Mucosa of stomach (tissue), 1 donor: Measurements from ENCODE around the gene SLC1A4.
A peak's percentile ranks its signal among the peaks of the same experiment; 100 is the strongest.

Experiments
- H3K27me3 ChIP-seq: one replicate; pipeline ENCODE4 v1.7.0; 2013; ENCODE audit warnings: mild to moderate bottlenecking, low read length; ENCODE audit not compliant: control insufficient read depth, insufficient read depth
- H3K36me3 ChIP-seq: one replicate; pipeline ENCODE4 v1.7.0; 2013; ENCODE audit warnings: low read length; ENCODE audit not compliant: control insufficient read depth, insufficient read depth
- H3K4me1 ChIP-seq: one replicate; pipeline ENCODE4 v1.7.0; 2013; ENCODE audit warnings: mild to moderate bottlenecking, low read length; ENCODE audit not compliant: control insufficient read depth, insufficient read depth
- H3K4me3 ChIP-seq: one replicate; pipeline ENCODE4 v1.7.0; 2013; ENCODE audit warnings: low read length
- H3K9ac ChIP-seq: one replicate; pipeline ENCODE4 v1.7.0; 2013; ENCODE audit warnings: mild to moderate bottlenecking, low read length, moderate library complexity
- H3K9me3 ChIP-seq: one replicate; pipeline ENCODE4 v1.7.0; 2013; ENCODE audit warnings: mild to moderate bottlenecking, low read length, moderate library complexity; ENCODE audit not compliant: control insufficient read depth
- donor health status: Pancreatic carcinoma.

The SLC1A4 gene

GRCh38 chr2:64989126-64989981 is at the start of gene SLC1A4:
TSS of gene SLC1A4 (plus strand) at chr2:64989399. CDS start at chr2:64989644, 245 bp downstream.
- no peaks in the 10 kb centered on the region for H3K9me3 ChIP-seq
- H3K4me3 ChIP-seq, result peak within 1 kb of the TSS; percentile 70
- H3K9ac ChIP-seq, result peak within 1 kb of the TSS; percentile 75
- H3K36me3 ChIP-seq, result no peaks in the 10 kb centered on the region
- H3K27me3 ChIP-seq, result no peaks in the 10 kb centered on the region
- peaks cover 14% of the 10 kb centered on the region for H3K4me1 ChIP-seq

DNA sequence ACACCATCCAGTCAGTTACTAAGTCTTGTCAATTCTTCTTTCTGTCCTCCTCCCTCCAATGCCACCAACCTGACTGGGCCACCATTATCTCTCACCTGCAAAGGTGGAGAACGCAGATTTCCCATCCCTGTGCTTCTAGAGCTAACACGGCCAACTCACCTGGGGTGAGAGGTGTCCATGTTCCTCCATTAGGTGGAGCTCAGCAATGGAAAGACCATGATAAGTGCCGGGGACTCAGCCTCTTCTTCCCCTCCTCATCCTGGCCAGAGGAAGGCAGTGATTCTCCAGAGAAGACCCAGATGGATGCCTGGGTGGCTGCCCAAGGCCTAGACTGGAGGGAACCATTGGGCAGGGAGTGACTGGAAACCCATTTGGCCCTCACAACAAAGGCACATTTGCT is 48.1 kb upstream of the SLC1A4 start:
- no peaks in the 10 kb centered on the region for H3K27me3 ChIP-seq

DNA sequence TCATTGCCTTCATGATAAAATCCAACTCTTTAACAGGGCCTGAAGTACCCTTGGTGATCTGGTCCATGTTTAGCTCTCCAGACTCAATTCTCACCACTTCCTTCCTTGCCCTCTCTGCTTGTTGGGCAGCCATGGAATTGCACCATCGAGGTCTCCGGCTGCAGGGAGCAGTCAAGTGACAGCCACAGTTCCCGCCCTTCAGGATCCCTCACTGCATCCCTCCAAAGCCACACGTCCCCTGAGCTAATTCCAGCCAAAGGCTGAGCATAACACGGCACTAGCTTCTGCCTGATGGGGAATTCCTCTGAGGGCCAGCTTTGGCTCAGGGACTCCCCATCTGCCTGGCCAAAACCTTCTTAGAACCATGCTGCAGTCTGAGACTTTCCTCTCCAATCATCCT is 47.4 kb upstream of the SLC1A4 start:
- Histone ChIP-seq H3K27me3 (no peaks in the 10 kb centered on the region), H3K4me1 (peaks cover 10% of the 10 kb centered on the region), H3K4me3 (no peak overlapping the region), H3K9ac (no peak overlapping the region), H3K36me3 (no peaks in the 10 kb centered on the region), H3K9me3 (no peaks in the 10 kb centered on the region)

More for the DNA sequence above, 48.1 kb upstream of the SLC1A4 start:
- no peaks in the 10 kb centered on the region for H3K9me3 ChIP-seq
- no peaks in the 10 kb centered on the region for H3K36me3 ChIP-seq
- peaks cover 10% of the 10 kb centered on the region for H3K4me1 ChIP-seq
- no peak overlapping the region for H3K4me3 ChIP-seq
- H3K9ac ChIP-seq, result no peak overlapping the region

GRCh38 chr2:64942693-64943092 is 46.5 kb upstream of the SLC1A4 start:
- no peak overlapping the region for H3K4me3 ChIP-seq
- no peaks in the 10 kb centered on the region for H3K9me3 ChIP-seq
- H3K9ac ChIP-seq, result no peak overlapping the region
- peaks cover 10% of the 10 kb centered on the region for H3K4me1 ChIP-seq
- H3K27me3 ChIP-seq, result no peaks in the 10 kb centered on the region
- no peaks in the 10 kb centered on the region for H3K36me3 ChIP-seq

- H3K27me3 ChIP-seq, result no peaks in the 10 kb centered on the region
- H3K36me3 ChIP-seq, result no peaks in the 10 kb centered on the region
- no peak overlapping the region for H3K9ac ChIP-seq
- H3K4me3 ChIP-seq, result no peak overlapping the region
- no peaks in the 10 kb centered on the region for H3K9me3 ChIP-seq
- H3K4me1 ChIP-seq, result peaks cover 10% of the 10 kb centered on the region
Measured at GRCh38 chr2:64943387-64944150, 45.6 kb upstream of the SLC1A4 start.

DNA sequence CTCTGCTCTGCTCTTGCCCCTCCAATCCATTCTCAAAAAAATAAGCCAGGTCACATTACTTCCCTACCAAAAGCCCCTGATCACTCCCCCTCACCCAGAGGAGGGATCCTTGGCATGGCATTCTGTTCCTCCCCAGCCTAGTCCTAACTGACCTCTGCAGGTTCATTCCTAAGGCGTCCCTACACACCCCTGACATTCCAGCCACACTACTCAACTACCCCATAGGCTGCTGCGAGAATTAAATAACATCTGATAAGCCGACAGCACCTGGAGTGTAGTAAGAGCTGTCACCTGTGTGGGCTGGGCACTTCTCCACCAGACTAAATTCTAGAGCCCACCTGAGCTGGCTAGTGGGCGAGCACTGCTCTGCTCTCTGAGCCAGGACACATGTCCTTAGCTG is 44.7 kb upstream of the SLC1A4 start:
- no peak overlapping the region for H3K4me3 ChIP-seq
- H3K36me3 ChIP-seq, result no peaks in the 10 kb centered on the region
- peaks cover 10% of the 10 kb centered on the region for H3K4me1 ChIP-seq
- H3K9me3 ChIP-seq, result no peaks in the 10 kb centered on the region
- no peaks in the 10 kb centered on the region for H3K27me3 ChIP-seq
- H3K9ac ChIP-seq, result no peak overlapping the region

DNA sequence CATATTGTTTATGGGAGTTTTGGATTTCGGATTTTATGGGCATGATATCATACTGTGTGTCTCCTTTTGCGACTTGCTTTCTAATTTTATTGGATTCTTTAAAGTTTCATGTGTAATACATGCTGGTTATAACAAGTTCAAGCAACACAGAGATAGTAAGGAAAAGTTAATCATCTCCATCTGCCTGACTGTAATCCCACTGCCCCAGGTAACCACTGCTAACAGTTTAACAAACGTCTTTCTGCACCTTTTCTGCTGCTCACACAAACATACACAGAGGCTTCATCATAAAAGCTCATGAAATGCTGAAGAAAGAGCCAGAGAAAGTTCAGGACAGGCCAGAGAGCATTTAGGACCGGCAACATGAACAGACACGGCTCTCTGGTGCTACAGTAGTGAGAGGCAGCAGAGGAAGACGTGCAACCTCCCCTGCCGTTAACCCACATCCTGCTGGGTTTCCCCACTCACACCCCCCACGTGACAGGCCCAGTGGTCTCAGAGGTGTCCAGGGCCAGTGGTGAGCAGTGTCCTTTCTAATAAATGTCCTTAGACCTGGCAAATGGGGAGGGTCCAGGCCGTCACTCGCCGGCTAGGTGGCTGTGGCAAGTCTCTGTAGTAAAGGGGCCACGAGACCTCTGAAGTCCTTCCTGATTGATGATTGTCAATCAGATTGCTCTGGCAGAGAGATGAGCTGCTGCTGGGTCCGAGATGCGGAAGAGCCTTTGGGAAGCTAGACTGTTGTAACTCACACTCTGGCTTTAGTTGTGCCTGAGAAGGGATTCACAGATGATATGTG is 43.0 kb upstream of the SLC1A4 start:
- Histone ChIP-seq H3K4me1 (peaks cover 10% of the 10 kb centered on the region), H3K4me3 (no peak overlapping the region), H3K9ac (no peak overlapping the region), H3K9me3 (no peaks in the 10 kb centered on the region), H3K36me3 (no peaks in the 10 kb centered on the region), H3K27me3 (no peaks in the 10 kb centered on the region)

- no peaks in the 10 kb centered on the region for H3K9me3 ChIP-seq
- H3K4me3 ChIP-seq, result no peak overlapping the region
- no peaks in the 10 kb centered on the region for H3K36me3 ChIP-seq
- H3K4me1 ChIP-seq, result peaks cover 10% of the 10 kb centered on the region
- no peak overlapping the region for H3K9ac ChIP-seq
- no peaks in the 10 kb centered on the region for H3K27me3 ChIP-seq
Measured at GRCh38 chr2:64946769-64947247, 42.4 kb upstream of the SLC1A4 start.

DNA sequence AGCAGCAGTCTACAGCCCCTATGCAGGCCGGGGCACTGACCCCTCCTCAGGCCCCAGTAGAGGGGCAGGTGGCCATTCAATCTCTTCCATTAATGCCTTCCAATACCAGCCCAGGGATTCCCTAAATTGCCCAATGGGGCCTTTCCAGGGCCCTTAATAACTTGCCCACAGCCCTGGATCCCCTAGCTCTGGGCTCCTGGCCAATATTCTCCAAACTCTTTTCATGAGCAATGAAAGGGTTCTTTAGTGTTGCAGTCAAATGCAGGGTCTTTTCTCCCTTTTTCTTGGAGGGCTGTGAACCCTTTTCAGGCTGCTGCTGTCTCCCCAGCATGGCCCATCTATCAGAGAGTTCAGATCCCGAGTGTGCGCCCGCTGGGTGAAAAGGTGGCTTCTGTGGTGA is 41.3 kb upstream of the SLC1A4 start:
- H3K36me3 ChIP-seq, result no peaks in the 10 kb centered on the region
- peaks cover 10% of the 10 kb centered on the region for H3K4me1 ChIP-seq
- H3K9me3 ChIP-seq, result no peaks in the 10 kb centered on the region
- no peaks in the 10 kb centered on the region for H3K27me3 ChIP-seq
- no peak overlapping the region for H3K4me3 ChIP-seq
- no peak overlapping the region for H3K9ac ChIP-seq

DNA sequence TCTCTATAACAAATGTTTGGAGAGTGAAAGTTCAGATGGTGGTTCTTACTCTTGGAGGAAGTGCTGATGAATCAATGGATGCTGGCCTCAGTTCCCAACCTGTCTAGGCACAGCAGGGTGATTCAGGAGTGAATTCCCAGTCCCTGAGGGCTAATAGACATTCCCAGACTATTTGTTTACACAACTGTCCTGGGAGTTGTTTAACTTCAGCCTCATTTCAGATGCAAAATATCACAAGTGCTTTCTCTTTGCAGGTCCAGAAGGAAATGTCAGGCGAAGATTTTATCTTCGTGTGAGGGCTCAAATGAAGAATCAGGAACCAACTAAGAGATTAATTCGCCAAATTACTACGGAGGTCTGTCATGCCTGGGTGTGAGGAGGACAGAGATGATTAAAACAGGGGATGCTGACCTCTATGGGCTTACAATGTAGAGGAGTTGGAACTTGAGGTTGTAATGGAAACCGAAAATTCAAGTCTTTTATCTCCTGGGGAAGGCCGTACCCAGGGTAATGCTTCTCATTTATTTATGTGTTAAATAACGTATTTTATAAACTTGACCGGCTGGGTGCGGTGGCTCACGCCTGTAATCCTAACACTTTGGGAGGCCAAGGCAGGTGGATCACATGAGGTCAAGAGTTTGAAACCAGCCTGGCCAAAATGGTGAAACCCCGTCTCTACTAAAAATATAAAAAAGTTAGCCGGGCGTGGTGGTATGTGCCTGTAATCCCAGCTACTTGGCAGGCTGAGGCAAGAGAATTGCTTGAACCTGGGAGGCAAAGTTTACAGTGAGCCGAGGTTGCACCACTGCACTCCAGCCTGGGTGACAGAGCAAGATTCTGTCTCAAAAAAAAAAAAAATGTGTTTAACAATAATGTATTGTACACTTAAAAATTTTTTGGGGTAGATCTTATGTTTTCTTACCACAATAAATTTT is 38.7 kb upstream of the SLC1A4 start:
- no peaks in the 10 kb centered on the region for H3K4me1 ChIP-seq
- H3K9ac ChIP-seq, result no peak overlapping the region
- H3K4me3 ChIP-seq, result no peak overlapping the region
- no peaks in the 10 kb centered on the region for H3K27me3 ChIP-seq
- no peaks in the 10 kb centered on the region for H3K36me3 ChIP-seq
- no peaks in the 10 kb centered on the region for H3K9me3 ChIP-seq
